ENCODE results near the gene IGFL4. TPM values are rescaled to one million over a fixed set of nuclear protein-coding genes. Genes with fewer than 3 reads are reported as not detected.

Gene IGFL4
- 0.20 TPM for total RNA-seq (ENCODE audit: unreplicated experiment)
- long read RNA-seq, result 0 reads

GRCh38 chr19:46040952-46041500, at the start of gene IGFL4:
Gene IGFL4 (minus strand): TSS chr19:46041002. CDS start chr19:46040962, 40 bp downstream.
- Mint-ChIP-seq H3K4me3 (ENCODE audit: unreplicated experiment) (no peak within 1 kb of the TSS), H3K4me1 (ENCODE audit: low read depth, unreplicated experiment) (no peaks in the 10 kb centered on the region), H3K27me3 (ENCODE audit: unreplicated experiment) (peaks cover 11% of the 10 kb centered on the region), H3K27ac (ENCODE audit: unreplicated experiment) (no peak within 1 kb of the TSS), H3K36me3 (ENCODE audit: unreplicated experiment) (peaks cover 28% of the 10 kb centered on the region), H3K9me3 (ENCODE audit: unreplicated experiment) (peaks cover 6% of the 10 kb centered on the region)
- DNase-seq, result no peak
- TF ChIP-seq CTCF (IDR thresholded peaks at IDR 0.05; ENCODE audit: partially characterized antibody, unreplicated experiment), result no peak

DNA sequence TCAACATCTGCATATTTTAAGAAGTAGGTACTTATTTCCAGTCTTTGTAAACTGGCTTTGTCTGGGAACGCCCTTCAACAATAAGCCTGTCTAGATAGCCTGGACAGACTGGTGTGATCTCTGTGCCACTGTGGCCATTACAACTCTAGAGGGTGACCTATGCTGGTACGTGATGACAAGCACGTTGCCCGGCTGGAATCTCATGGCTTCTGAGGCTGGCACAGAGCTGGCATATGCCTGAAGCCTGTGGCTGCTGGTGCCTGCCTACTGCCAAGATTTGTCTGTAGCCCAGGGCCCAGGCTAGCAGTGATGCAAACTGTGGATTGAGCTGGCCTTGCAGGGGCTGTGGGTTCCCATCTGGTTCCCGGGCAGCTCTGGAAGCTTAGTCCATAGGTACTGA, 49.6 kb upstream of the IGFL4 start:
- no peak for TF ChIP-seq CTCF (IDR thresholded peaks at IDR 0.05; ENCODE audit: partially characterized antibody, unreplicated experiment)
- H3K27ac Mint-ChIP-seq (ENCODE audit: unreplicated experiment), result no peak overlapping the region
- no peak overlapping the region for H3K4me3 Mint-ChIP-seq (ENCODE audit: unreplicated experiment)
- no peaks in the 10 kb centered on the region for H3K4me1 Mint-ChIP-seq (ENCODE audit: low read depth, unreplicated experiment)
- no peak for DNase-seq
- H3K27me3 Mint-ChIP-seq (ENCODE audit: unreplicated experiment), result no peaks in the 10 kb centered on the region
- H3K9me3 Mint-ChIP-seq (ENCODE audit: unreplicated experiment), result no peaks in the 10 kb centered on the region
- peaks cover 14% of the 10 kb centered on the region for H3K36me3 Mint-ChIP-seq (ENCODE audit: unreplicated experiment)

- DNase-seq, result no peak
- Mint-ChIP-seq H3K27ac (ENCODE audit: unreplicated experiment) (no peak overlapping the region), H3K27me3 (ENCODE audit: unreplicated experiment) (no peaks in the 10 kb centered on the region), H3K4me3 (ENCODE audit: unreplicated experiment) (no peak overlapping the region), H3K4me1 (ENCODE audit: low read depth, unreplicated experiment) (no peaks in the 10 kb centered on the region), H3K9me3 (ENCODE audit: unreplicated experiment) (no peaks in the 10 kb centered on the region), H3K36me3 (ENCODE audit: unreplicated experiment) (peaks cover 22% of the 10 kb centered on the region)
- no peak for TF ChIP-seq CTCF (IDR thresholded peaks at IDR 0.05; ENCODE audit: partially characterized antibody, unreplicated experiment)
Observed at GRCh38 chr19:46089432-46089831, 48.6 kb upstream of the IGFL4 start.

GRCh38 chr19:46088101-46088500, 47.3 kb upstream of the IGFL4 start:
- H3K9me3 Mint-ChIP-seq (ENCODE audit: unreplicated experiment), result peaks cover 2% of the 10 kb centered on the region
- no peak overlapping the region for H3K4me3 Mint-ChIP-seq (ENCODE audit: unreplicated experiment)
- no peaks in the 10 kb centered on the region for H3K27me3 Mint-ChIP-seq (ENCODE audit: unreplicated experiment)
- H3K36me3 Mint-ChIP-seq (ENCODE audit: unreplicated experiment), result peaks cover 23% of the 10 kb centered on the region
- no peak for TF ChIP-seq CTCF (IDR thresholded peaks at IDR 0.05; ENCODE audit: partially characterized antibody, unreplicated experiment)
- no peak for DNase-seq
- no peaks in the 10 kb centered on the region for H3K4me1 Mint-ChIP-seq (ENCODE audit: low read depth, unreplicated experiment)
- H3K27ac Mint-ChIP-seq (ENCODE audit: unreplicated experiment), result no peak overlapping the region

GRCh38 chr19:46085888-46086287, 45.1 kb upstream of the IGFL4 start:
- Mint-ChIP-seq H3K27me3 (ENCODE audit: unreplicated experiment) (no peaks in the 10 kb centered on the region), H3K4me1 (ENCODE audit: low read depth, unreplicated experiment) (no peaks in the 10 kb centered on the region), H3K36me3 (ENCODE audit: unreplicated experiment) (peaks cover 23% of the 10 kb centered on the region), H3K27ac (ENCODE audit: unreplicated experiment) (no peak overlapping the region), H3K9me3 (ENCODE audit: unreplicated experiment) (peaks cover 2% of the 10 kb centered on the region), H3K4me3 (ENCODE audit: unreplicated experiment) (no peak overlapping the region)
- TF ChIP-seq CTCF (IDR thresholded peaks at IDR 0.05; ENCODE audit: partially characterized antibody, unreplicated experiment), result no peak
- DNase-seq, result no peak
